Esophagus muscularis mucosa (tissue), 4 donors: ENCODE measurements around the gene KCTD21. TPM values are rescaled to one million over a fixed set of nuclear protein-coding genes. Genes with fewer than 3 reads are reported as not detected.

Experiments
- DNase-seq: peaks from one replicate; pipeline ENCODE4 v3.0.0-alpha.2; 2017; ENCODE audit errors: extremely low spot score
- H3K27ac ChIP-seq, 4 donors: fragments of 200-600 bp; sonication (generic); replicated peaks in 1 of 4; 1 replicate in 3 of 4; 2 replicates in 1 of 4; pipeline ENCODE4 v1.5.1; 2016 to 2019; ENCODE audit warnings: mild to moderate bottlenecking in 1 of 4
- H3K27me3 ChIP-seq, 4 donors: fragments of 200-600 bp; sonication (generic); one replicate each; pipeline versions ENCODE4 v1.5.1 to v1.6.0; 2016 to 2019
- H3K36me3 ChIP-seq, 4 donors: fragments of 200-600 bp; sonication (generic); one replicate each; pipeline ENCODE4 v1.5.1; 2016 to 2019
- H3K4me1 ChIP-seq, 4 donors: fragments of 200-600 bp; sonication (generic); one replicate each; pipeline ENCODE4 v1.5.1; 2016 to 2019
- H3K4me3 ChIP-seq, 4 donors: fragments of 200-600 bp; sonication (generic); 1 replicate in 2 of 4; 2 replicates in 2 of 4; pipeline ENCODE4 v1.5.1; 2016 to 2019; ENCODE audit warnings: mild to moderate bottlenecking in 4 of 4, moderate library complexity in 1 of 4
- H3K9me3 ChIP-seq, 4 donors: fragments of 200-600 bp; sonication (generic); 1 replicate in 3 of 4; 2 replicates in 1 of 4; pipeline ENCODE4 v1.5.1; 2016 to 2019
- EP300 ChIP-seq: sonication (generic); formaldehyde crosslinking; IDR thresholded peaks from one replicate; pipeline ENCODE4 v1.6.1; 2017; ENCODE audit warnings: antibody characterized with exemption
- POLR2A ChIP-seq: fragments of 450-650 bp; IDR thresholded peaks from one replicate; pipeline ENCODE4 v1.6.1; 2017; ENCODE audit warnings: antibody characterized with exemption, moderate library complexity, mild to moderate bottlenecking, low read depth
- POLR2AphosphoS5 ChIP-seq, 2 donors: sonication (generic); formaldehyde crosslinking; IDR thresholded peaks; one replicate each; pipeline ENCODE4 v1.6.1; 2017; ENCODE audit warnings: antibody characterized with exemption in 2 of 2
- WGBS: methylation state at CpG from one replicate; pipeline ENCODE4 v1.1.5; 2018; 5-methylcytosine and 5-hydroxymethylcytosine counted together
- intact Hi-C: fragments of 100-400 bp; cut with DNase I; formaldehyde crosslinking; loops from one replicate; pipeline ENCODE4 v1.15.1; 2023
- total RNA-seq, 4 donors: library from RNA; depleted of rRNA; stranded (reverse); fragments of >200 nt; gene quantifications; one replicate each; pipeline versions ENCODE4 v1.1.0 to v1.2.1, GENCODE V29; 2016
- TF ChIP-seq, protein P1 (sequence below), 3 experiments: fragments of 200-600 bp in 2 of 3; fragments of 450-650 bp in 1 of 3; sonication (generic) in 2 of 3; IDR thresholded peaks; one replicate each; pipeline ENCODE4 v1.5.1; 2017 to 2019; ENCODE audit warnings: antibody characterized with exemption in 3 of 3, mild to moderate bottlenecking in 2 of 3, moderate library complexity in 1 of 3

KCTD21 gene
- total RNA-seq, 4 donors from 2014 or later, result 6.6 to 21.0 (median 12.1) TPM

DNA sequence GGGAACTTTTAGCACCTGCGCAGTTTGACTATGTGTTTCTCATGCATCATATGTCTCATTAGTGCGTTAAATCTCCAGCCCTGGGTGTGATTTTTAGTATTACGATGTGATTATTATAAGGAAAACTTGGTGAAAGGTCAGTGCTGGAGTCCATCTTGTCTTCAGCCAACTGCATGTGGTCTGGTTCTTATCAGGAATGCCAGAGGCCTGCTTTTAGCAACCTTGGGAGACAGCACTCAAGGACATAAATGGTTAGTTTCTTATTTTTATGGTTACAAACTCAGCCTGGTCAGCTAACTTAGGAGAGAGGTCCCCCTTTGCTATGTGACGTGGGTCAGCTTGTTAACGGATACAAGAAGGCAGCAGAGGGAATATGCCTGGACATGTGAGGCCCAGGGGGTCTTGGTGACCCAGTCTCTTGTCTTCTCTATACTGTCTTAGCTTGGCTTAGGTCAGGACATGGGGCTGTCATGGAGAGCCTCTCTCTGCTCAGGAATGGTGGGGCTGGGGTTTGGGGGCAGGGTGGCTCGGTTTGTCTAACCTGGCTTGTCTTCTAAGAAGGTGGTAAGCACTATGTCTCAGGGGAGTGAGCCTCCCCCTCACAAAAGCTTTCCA lies 21.5 kb downstream of the KCTD21 start:
- Histone ChIP-seq H3K4me3 (no peak overlapping the region), H3K4me1 (peaks cover 36 to 77% (median 61%) of the 10 kb centered on the region in 4 donors), H3K27me3 (no peaks in the 10 kb centered on the region), H3K9me3 (no peaks in the 10 kb centered on the region), H3K27ac (peak overlapping the region in 2 of 4 donors; percentile 23 to 26), H3K36me3 (peaks cover 0 to 5% (median 4%) of the 10 kb centered on the region in 4 donors)
- 79% methylated on average over 6 of the region's 6 CpGs for WGBS
- no peak for DNase-seq
- no peak for TF ChIP-seq EP300
- TF ChIP-seq, protein P1, sequence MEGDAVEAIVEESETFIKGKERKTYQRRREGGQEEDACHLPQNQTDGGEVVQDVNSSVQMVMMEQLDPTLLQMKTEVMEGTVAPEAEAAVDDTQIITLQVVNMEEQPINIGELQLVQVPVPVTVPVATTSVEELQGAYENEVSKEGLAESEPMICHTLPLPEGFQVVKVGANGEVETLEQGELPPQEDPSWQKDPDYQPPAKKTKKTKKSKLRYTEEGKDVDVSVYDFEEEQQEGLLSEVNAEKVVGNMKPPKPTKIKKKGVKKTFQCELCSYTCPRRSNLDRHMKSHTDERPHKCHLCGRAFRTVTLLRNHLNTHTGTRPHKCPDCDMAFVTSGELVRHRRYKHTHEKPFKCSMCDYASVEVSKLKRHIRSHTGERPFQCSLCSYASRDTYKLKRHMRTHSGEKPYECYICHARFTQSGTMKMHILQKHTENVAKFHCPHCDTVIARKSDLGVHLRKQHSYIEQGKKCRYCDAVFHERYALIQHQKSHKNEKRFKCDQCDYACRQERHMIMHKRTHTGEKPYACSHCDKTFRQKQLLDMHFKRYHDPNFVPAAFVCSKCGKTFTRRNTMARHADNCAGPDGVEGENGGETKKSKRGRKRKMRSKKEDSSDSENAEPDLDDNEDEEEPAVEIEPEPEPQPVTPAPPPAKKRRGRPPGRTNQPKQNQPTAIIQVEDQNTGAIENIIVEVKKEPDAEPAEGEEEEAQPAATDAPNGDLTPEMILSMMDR (IDR thresholded peaks at IDR 0.05), result no peak
- no peak for TF ChIP-seq POLR2A
- peak in 1 of 2 donors; percentile 11 for TF ChIP-seq POLR2AphosphoS5 (IDR thresholded peaks at IDR 0.05)
- intact Hi-C loops, result no loop called here

DNA sequence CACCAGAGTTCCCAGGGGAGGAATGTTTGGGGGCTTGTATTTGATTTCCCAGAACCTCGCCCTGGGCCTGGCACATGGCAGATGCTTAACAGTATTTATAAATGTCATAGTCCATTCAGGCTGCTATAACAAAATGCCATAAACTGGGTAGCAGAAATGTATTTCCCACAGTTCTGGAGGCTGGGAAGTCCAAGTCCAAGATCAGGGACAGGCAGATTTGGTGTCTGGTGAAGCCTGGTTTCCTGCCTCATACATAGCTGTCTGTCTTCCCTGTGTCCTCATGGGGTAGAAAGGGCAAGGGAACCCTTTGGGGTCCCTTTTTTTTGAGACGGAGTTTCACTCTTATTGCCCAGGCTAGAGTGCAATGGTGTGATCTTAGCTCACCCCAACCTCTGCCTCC lies 24.0 kb downstream of the KCTD21 start:
- no peaks in the 10 kb centered on the region for H3K27me3 ChIP-seq
- no peaks in the 10 kb centered on the region for H3K36me3 ChIP-seq
- intact Hi-C loops, result no loop called here
- TF ChIP-seq POLR2AphosphoS5 (IDR thresholded peaks at IDR 0.05) (no peak), EP300 (no peak), POLR2A (no peak)
- TF ChIP-seq, protein P1 (IDR thresholded peaks at IDR 0.05), result no peak
- DNase-seq, result no peak
- no peak overlapping the region for H3K4me3 ChIP-seq
- no peaks in the 10 kb centered on the region for H3K9me3 ChIP-seq
- peaks cover 30 to 75% (median 60%) of the 10 kb centered on the region in 4 donors for H3K4me1 ChIP-seq
- no peak overlapping the region for H3K27ac ChIP-seq
- 83% methylated on average over 2 of the region's 2 CpGs for WGBS

DNA sequence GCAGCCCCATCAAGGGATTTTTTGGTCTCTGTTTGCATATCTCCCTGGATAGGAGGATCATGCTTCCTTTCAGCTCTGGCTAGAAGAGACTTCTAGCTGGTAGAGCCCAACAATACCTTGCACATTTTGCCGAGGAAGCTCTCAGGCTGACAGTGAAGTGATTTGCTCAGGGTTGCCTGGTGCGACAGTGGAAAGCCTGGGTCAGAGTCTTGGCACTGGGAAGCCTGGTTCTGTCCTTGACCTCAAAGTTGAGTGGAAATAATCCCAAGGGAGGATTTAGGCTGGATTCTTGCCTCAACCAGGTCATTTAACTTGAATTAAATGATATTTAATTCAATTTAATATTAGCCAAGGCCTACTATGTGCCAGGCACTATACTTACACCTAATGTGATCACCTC lies 24.6 kb downstream of the KCTD21 start:
- TF ChIP-seq EP300, result no peak
- no peak for TF ChIP-seq POLR2AphosphoS5 (IDR thresholded peaks at IDR 0.05)
- no peak for TF ChIP-seq POLR2A
- TF ChIP-seq, protein P1 (IDR thresholded peaks at IDR 0.05), result no peak
- Histone ChIP-seq H3K27ac (no peak overlapping the region), H3K36me3 (no peaks in the 10 kb centered on the region), H3K4me3 (no peak overlapping the region), H3K9me3 (no peaks in the 10 kb centered on the region), H3K4me1 (peaks cover 25 to 75% (median 57%) of the 10 kb centered on the region in 4 donors), H3K27me3 (no peaks in the 10 kb centered on the region)
- intact Hi-C loops, result no loop called here
- 72% methylated on average over 2 of the region's 2 CpGs for WGBS
- DNase-seq, result no peak

DNA sequence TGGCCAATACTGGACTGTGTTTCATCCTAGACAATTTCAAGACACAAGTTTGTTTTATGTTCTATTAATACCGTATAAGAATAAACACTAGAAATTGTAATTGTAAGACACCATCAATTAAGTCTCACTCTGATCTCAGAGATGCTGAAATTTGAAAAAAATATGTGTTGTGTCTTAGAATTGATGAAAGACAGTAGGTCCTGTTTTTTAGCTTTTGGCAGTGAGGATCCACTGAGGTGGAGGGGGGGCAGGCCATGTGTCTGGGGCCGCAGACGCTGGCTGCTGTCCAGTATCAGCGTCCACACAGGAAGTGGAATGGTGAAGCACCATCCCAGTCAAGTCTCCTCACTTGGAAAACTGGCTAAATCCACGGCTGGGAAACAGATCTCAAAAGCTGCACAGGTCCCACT lies 26.5 kb downstream of the KCTD21 start:
- peak overlapping the region; percentile 14 to 50 (median 49) for H3K27ac ChIP-seq
- peak; percentile 57 to 65 for TF ChIP-seq POLR2AphosphoS5 (IDR thresholded peaks at IDR 0.05)
- no peak for TF ChIP-seq POLR2A
- no peak for TF ChIP-seq EP300
- TF ChIP-seq, protein P1 (IDR thresholded peaks at IDR 0.05), result no peak
- no peaks in the 10 kb centered on the region for H3K9me3 ChIP-seq
- no peaks in the 10 kb centered on the region for H3K27me3 ChIP-seq
- H3K4me1 ChIP-seq, result peaks cover 9 to 63% (median 41%) of the 10 kb centered on the region in 4 donors
- intact Hi-C loops, result no loop called here
- no peak for DNase-seq
- H3K36me3 ChIP-seq, result no peaks in the 10 kb centered on the region
- H3K4me3 ChIP-seq, result no peak overlapping the region
- 18% methylated on average over 5 of the region's 5 CpGs for WGBS
